Breast epithelium (tissue), 4 donors: ENCODE measurements around the gene ZAR1. TPM values are rescaled to one million over a fixed set of nuclear protein-coding genes. Genes with fewer than 3 reads are reported as not detected.
A peak's percentile ranks its signal among the peaks of the same experiment; 100 is the strongest.

Source experiments
- DNase-seq, 2 donors: peaks; one replicate each; pipeline ENCODE4 v3.0.0-alpha.2; 2019; ENCODE audit warnings: low spot score in 2 of 2
- H3K27ac ChIP-seq, 2 donors: fragments of 200-600 bp; sonication (generic) in 1 of 2; one replicate each; pipeline ENCODE4 v1.5.1; 2016 to 2019; ENCODE audit warnings: mild to moderate bottlenecking in 1 of 2
- H3K27me3 ChIP-seq, 2 donors: fragments of 200-600 bp; sonication (generic) in 1 of 2; one replicate each; pipeline versions ENCODE4 v1.5.1 to v1.6.0; 2017 to 2019; ENCODE audit warnings: control low read depth in 1 of 2, mild to moderate bottlenecking in 1 of 2
- H3K36me3 ChIP-seq: fragments of 200-600 bp; one replicate; pipeline ENCODE4 v1.5.1; 2019
- H3K4me1 ChIP-seq, 2 donors: fragments of 200-600 bp; sonication (generic); one replicate each; pipeline ENCODE4 v1.5.1; 2016 to 2019; ENCODE audit warnings: control low read depth in 1 of 2
- H3K4me3 ChIP-seq, 3 donors: fragments of 200-600 bp; sonication (generic); 1 replicate in 2 of 3; 2 replicates in 1 of 3; pipeline ENCODE4 v1.5.1; 2016 to 2019; ENCODE audit warnings: mild to moderate bottlenecking in 3 of 3, moderate library complexity in 2 of 3
- H3K9me3 ChIP-seq, 2 donors: fragments of 200-600 bp; sonication (generic) in 1 of 2; one replicate each; pipeline ENCODE4 v1.5.1; 2016 to 2019; ENCODE audit warnings: control low read depth in 1 of 2
- CTCF ChIP-seq, 3 donors: fragments of 450-650 bp; IDR thresholded peaks; one replicate each; pipeline ENCODE4 v1.5.1; 2016 to 2017; ENCODE audit warnings: antibody characterized with exemption in 3 of 3, mild to moderate bottlenecking in 3 of 3, moderate library complexity in 3 of 3
- POLR2A ChIP-seq: fragments of 450-650 bp; IDR thresholded peaks from one replicate; pipeline ENCODE4 v1.6.1; 2016; ENCODE audit warnings: antibody characterized with exemption, mild to moderate bottlenecking, moderate library complexity
- POLR2AphosphoS5 ChIP-seq, 3 donors: sonication (generic); formaldehyde crosslinking; IDR thresholded peaks; one replicate each; pipeline ENCODE4 v1.6.1; 2017; ENCODE audit warnings: antibody characterized with exemption in 3 of 3
- intact Hi-C: fragments of 100-400 bp; cut with DNase I; formaldehyde crosslinking; loops from one replicate; pipeline ENCODE4 v1.15.1; 2023; ENCODE audit warnings: low total_unique reads
- total RNA-seq, 3 donors: library from RNA; depleted of rRNA; stranded (reverse); fragments of >200 nt; gene quantifications; one replicate each; pipeline ENCODE4 v1.1.0, GENCODE V29; 2016

The ZAR1 gene
- total RNA-seq, 3 donors from 2014 or later: 0.32 TPM; not detected in 2

DNA sequence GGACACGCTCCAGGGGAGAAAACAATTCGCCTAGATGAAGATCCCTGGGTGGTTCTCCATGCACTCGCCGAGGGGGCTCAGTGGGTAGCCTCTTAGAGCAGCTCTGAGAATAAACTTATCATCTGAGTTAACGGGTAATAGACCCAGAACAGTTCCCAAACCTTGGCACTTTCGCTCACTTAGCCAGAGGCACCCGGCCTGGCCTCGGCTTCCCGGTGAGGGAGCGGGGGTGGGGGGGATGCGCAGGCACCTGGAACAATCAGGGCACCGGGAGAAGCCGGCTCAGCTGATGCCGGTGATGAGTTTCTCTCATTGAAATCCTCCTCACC lies 405 bp upstream of the ZAR1 start:
- intact Hi-C loops: no loop called here
- Histone ChIP-seq H3K27ac (no peak overlapping the region), H3K4me1 (no peaks in the 10 kb centered on the region), H3K36me3 (no peaks in the 10 kb centered on the region), H3K9me3 (no peaks in the 10 kb centered on the region), H3K4me3 (peak overlapping the region; percentile 14 to 59 (median 43)), H3K27me3 (peaks cover 4 to 53% of the 10 kb centered on the region in 2 donors)
- TF ChIP-seq POLR2A: no peak
- TF ChIP-seq POLR2AphosphoS5 (IDR thresholded peaks at IDR 0.05): no peak
- no peak for TF ChIP-seq CTCF (IDR thresholded peaks at IDR 0.05)
- DNase-seq: no peak

GRCh38 chr4:48490680-48491513 lies 845 bp downstream of the ZAR1 start:
- H3K4me1 ChIP-seq: no peaks in the 10 kb centered on the region
- TF ChIP-seq POLR2AphosphoS5 (IDR thresholded peaks at IDR 0.05) (no peak), CTCF (IDR thresholded peaks at IDR 0.05) (no peak), POLR2A (no peak)
- peaks cover 4 to 48% of the 10 kb centered on the region in 2 donors for H3K27me3 ChIP-seq
- no peaks in the 10 kb centered on the region for H3K9me3 ChIP-seq
- no peak for DNase-seq
- no peaks in the 10 kb centered on the region for H3K36me3 ChIP-seq
- H3K4me3 ChIP-seq: peak overlapping the region; percentile 14 to 59 (median 43)
- H3K27ac ChIP-seq: no peak overlapping the region
- intact Hi-C loops: no loop called here

- H3K27me3 ChIP-seq: peaks cover 4 to 45% of the 10 kb centered on the region in 2 donors
- no peak for TF ChIP-seq CTCF (IDR thresholded peaks at IDR 0.05)
These were observed 1.6 kb downstream of the ZAR1 start for GRCh38 chr4:48491514-48492176.

GRCh38 chr4:48493452-48494100 lies 3.5 kb downstream of the ZAR1 start:
- TF ChIP-seq CTCF (IDR thresholded peaks at IDR 0.05) (no peak), POLR2AphosphoS5 (IDR thresholded peaks at IDR 0.05) (no peak), POLR2A (no peak)
- intact Hi-C loops: no loop called here
- DNase-seq: no peak

More at GRCh38 chr4:48491514-48492176, 1.6 kb downstream of the ZAR1 start:
- intact Hi-C loops: no loop called here
- no peaks in the 10 kb centered on the region for H3K9me3 ChIP-seq
- H3K4me3 ChIP-seq: no peak overlapping the region
- H3K4me1 ChIP-seq: no peaks in the 10 kb centered on the region
- no peak overlapping the region for H3K27ac ChIP-seq
- no peak for DNase-seq
- H3K36me3 ChIP-seq: no peaks in the 10 kb centered on the region

DNA sequence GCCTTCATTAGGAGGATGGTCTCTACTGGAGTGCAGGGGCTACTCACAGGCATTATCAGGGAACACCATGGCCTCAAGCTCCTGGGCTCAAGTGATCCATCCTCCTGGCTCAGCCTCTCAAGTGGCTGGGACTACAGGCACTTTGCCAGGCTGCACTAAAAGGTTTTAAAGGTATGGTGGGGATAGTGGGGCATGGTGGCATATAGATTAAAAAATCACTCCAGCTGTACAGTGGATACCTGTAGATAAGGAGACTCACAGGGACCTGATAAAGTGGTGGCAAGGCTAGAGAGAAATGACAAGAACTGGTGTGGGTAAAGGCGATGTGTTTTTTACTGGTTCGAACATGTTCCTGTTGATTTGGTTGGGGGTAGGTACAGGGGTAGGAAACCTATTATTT lies 5.9 kb downstream of the ZAR1 start:
- H3K27me3 ChIP-seq: peaks cover 0 to 9% of the 10 kb centered on the region in 2 donors
- H3K36me3 ChIP-seq: no peaks in the 10 kb centered on the region
- no peaks in the 10 kb centered on the region for H3K4me1 ChIP-seq
- intact Hi-C loops: loop anchor here (5.0 kb wide), 1 partner anchor 524 kb away; no protein-coding TSS in a partner anchor
- H3K9me3 ChIP-seq: no peaks in the 10 kb centered on the region
- no peak overlapping the region for H3K27ac ChIP-seq
- TF ChIP-seq CTCF (IDR thresholded peaks at IDR 0.05) (no peak), POLR2AphosphoS5 (IDR thresholded peaks at IDR 0.05) (no peak)
- no peak overlapping the region for H3K4me3 ChIP-seq
- no peak for DNase-seq

More at GRCh38 chr4:48493452-48494100, 3.5 kb downstream of the ZAR1 start:
- Histone ChIP-seq H3K9me3 (no peaks in the 10 kb centered on the region), H3K4me3 (no peak overlapping the region), H3K36me3 (no peaks in the 10 kb centered on the region), H3K27me3 (peaks cover 4 to 33% of the 10 kb centered on the region in 2 donors), H3K27ac (no peak overlapping the region), H3K4me1 (no peaks in the 10 kb centered on the region)
